ENCODE results near the gene S1PR1.
"Not testable (repeated sequence)": the region's sequence is repeated elsewhere in the genome, so short reads cannot be mapped to it uniquely, and the experiment has no call there.

The S1PR1 gene

GRCh38 chr1:101236516-101237228 is at the start of gene S1PR1:
S1PR1 (plus strand) TSS chr1:101237019; CDS start chr1:101238985, 1,966 bp downstream.
- DNase-seq: peak; percentile 85

- no peak for DNase-seq
Observed at GRCh38 chr1:101187297-101187696, 49.5 kb upstream of the S1PR1 start.

GRCh38 chr1:101188331-101188730 is 48.5 kb upstream of the S1PR1 start:
- DNase-seq: no peak

GRCh38 chr1:101188968-101189367 is 47.9 kb upstream of the S1PR1 start:
- DNase-seq: not testable (repeated sequence)

- no peak for DNase-seq
Observed at GRCh38 chr1:101190441-101190840, 46.4 kb upstream of the S1PR1 start.

- no peak for DNase-seq
Observed at GRCh38 chr1:101191049-101191448, 45.8 kb upstream of the S1PR1 start.

GRCh38 chr1:101193733-101194169 is 43.1 kb upstream of the S1PR1 start:
- DNase-seq: no peak

GRCh38 chr1:101194746-101195145 is 42.1 kb upstream of the S1PR1 start:
- DNase-seq: no peak

GRCh38 chr1:101196668-101197067 is 40.2 kb upstream of the S1PR1 start:
- no peak for DNase-seq

- DNase-seq: no peak
Observed at GRCh38 chr1:101198842-101199636, 37.8 kb upstream of the S1PR1 start.

GRCh38 chr1:101199637-101199982 is 37.2 kb upstream of the S1PR1 start:
- no peak for DNase-seq

- no peak for DNase-seq
Observed at GRCh38 chr1:101200513-101200912, 36.3 kb upstream of the S1PR1 start.

GRCh38 chr1:101203820-101204540 is 32.8 kb upstream of the S1PR1 start:
- no peak for DNase-seq

GRCh38 chr1:101205457-101205856 is 31.4 kb upstream of the S1PR1 start:
- DNase-seq: no peak

- DNase-seq: not testable (repeated sequence)
Observed at GRCh38 chr1:101206139-101206538, 30.7 kb upstream of the S1PR1 start.

GRCh38 chr1:101207271-101207670 is 29.5 kb upstream of the S1PR1 start:
- not testable (repeated sequence) for DNase-seq

- no peak for DNase-seq
Observed at GRCh38 chr1:101207891-101208290, 28.9 kb upstream of the S1PR1 start.

GRCh38 chr1:101215363-101216011 is 21.3 kb upstream of the S1PR1 start:
- no peak for DNase-seq

- no peak for DNase-seq
Observed at GRCh38 chr1:101216623-101217022, 20.2 kb upstream of the S1PR1 start.

GRCh38 chr1:101217148-101217547 is 19.7 kb upstream of the S1PR1 start:
- DNase-seq: no peak

GRCh38 chr1:101218968-101219367 is 17.9 kb upstream of the S1PR1 start:
- not testable (repeated sequence) for DNase-seq

- DNase-seq: no peak
Observed at GRCh38 chr1:101219924-101220870, 16.6 kb upstream of the S1PR1 start.

Data from CD4-positive, alpha-beta T cell treated with Interleukin-17A for 1 hour (primary cell).